ENCODE measurements around the gene PBX4. TPM values are rescaled to one million over a fixed set of nuclear protein-coding genes. Genes with fewer than 3 reads are reported as not detected.

The PBX4 gene
- total RNA-seq, 1 donor = 0.45 TPM

DNA sequence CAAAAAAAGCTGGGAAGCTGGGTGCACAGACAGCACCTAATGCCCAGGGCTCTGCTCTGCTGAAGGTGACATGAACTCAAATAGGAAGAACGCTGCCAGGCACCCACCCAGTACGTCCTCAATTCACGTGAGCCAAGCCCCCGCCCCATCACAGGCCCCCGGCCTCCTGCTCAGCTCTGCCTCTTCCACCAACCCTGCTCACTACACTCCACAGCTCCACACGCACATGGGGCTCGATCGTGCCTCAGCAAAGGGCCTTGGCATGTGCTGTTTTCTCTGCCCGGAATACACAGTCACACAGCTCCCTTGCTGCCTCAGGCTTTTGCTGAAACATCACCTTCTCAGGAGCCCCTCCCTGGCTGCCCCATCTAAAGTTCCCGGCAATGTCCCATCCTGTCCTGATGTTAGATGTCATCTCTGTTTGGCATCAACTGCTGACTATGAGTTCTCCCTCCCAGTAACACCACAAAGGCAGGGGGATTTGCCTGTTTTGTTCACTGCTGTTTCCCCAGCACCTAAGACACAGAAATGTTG is 42.7 kb upstream of the PBX4 start:
- TF ChIP-seq CTCF (IDR thresholded peaks at IDR 0.05; ENCODE audit: insufficient read depth, low read length) = no peak
- DNase-seq (ENCODE audit: low read depth) = no peak
- H3K4me3 ChIP-seq (ENCODE audit: low read depth, low read length) = peak overlapping the region; percentile 99

GRCh38 chr19:19659646-19660245 is 41.3 kb upstream of the PBX4 start:
- no peak overlapping the region for H3K4me3 ChIP-seq (ENCODE audit: low read depth, low read length)
- DNase-seq (ENCODE audit: low read depth) = no peak
- no peak for TF ChIP-seq CTCF (IDR thresholded peaks at IDR 0.05; ENCODE audit: insufficient read depth, low read length)

DNA sequence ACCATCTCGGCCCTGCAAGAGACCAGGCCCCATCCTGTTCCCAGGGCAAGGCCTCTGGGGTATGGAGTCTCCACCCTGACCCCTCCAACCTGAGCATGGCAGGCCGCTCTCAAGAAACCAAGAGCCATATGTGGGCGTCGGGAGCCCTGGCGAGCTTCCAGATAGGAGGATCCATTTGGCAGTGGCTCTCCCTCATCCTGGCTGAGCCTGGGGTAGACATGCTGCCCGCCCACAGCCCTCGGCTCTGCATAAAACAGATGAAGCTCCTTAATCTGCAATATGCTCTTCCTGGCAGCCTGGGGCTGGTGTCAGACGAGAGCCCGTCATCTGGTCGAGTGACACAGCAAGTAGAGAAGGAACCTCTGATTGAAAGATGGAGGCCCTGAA is 38.9 kb upstream of the PBX4 start:
- DNase-seq (ENCODE audit: low read depth) = no peak
- no peak for TF ChIP-seq CTCF (IDR thresholded peaks at IDR 0.05; ENCODE audit: insufficient read depth, low read length)
- H3K4me3 ChIP-seq (ENCODE audit: low read depth, low read length) = no peak overlapping the region

- no peak for DNase-seq (ENCODE audit: low read depth)
- no peak overlapping the region for H3K4me3 ChIP-seq (ENCODE audit: low read depth, low read length)
- no peak for TF ChIP-seq CTCF (IDR thresholded peaks at IDR 0.05; ENCODE audit: insufficient read depth, low read length)
Observed at GRCh38 chr19:19656451-19657396, 38.2 kb upstream of the PBX4 start.

DNA sequence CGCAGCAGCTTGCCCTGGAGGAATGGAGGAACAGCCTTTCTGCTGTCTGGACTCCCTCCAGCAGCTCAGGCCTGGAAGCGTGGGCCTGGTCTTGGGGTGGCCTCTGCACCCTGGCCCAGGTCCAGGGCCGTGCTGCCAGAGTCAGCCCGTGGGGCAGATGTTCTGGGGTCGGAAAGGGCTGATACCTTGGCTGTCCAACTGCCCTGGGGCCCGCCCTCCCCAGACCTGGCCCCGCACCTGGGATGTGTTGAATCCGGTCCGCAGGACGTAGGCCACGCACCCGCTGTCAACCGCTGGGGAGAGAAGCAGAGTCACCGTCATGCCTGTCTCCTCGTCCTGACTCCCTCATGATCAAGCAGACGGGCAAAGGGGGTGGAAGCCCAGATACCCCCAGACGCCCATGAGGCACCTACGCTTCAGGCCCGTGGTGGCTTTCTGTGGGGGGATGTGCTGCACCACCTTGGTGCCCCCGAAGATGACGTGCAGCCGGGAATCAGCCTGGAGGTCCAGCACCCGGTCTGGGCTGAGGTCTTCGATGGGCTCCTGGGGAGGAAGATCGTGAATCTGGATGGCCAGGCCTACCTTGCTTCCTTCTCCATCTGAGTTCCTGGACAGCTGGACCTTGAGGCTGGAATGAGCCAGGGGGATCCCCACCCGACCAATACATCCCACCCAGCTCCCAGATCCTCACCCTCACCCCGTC is 37.3 kb upstream of the PBX4 start:
- no peak for TF ChIP-seq CTCF (IDR thresholded peaks at IDR 0.05; ENCODE audit: insufficient read depth, low read length)
- DNase-seq (ENCODE audit: low read depth) = no peak
- H3K4me3 ChIP-seq (ENCODE audit: low read depth, low read length) = no peak overlapping the region

DNA sequence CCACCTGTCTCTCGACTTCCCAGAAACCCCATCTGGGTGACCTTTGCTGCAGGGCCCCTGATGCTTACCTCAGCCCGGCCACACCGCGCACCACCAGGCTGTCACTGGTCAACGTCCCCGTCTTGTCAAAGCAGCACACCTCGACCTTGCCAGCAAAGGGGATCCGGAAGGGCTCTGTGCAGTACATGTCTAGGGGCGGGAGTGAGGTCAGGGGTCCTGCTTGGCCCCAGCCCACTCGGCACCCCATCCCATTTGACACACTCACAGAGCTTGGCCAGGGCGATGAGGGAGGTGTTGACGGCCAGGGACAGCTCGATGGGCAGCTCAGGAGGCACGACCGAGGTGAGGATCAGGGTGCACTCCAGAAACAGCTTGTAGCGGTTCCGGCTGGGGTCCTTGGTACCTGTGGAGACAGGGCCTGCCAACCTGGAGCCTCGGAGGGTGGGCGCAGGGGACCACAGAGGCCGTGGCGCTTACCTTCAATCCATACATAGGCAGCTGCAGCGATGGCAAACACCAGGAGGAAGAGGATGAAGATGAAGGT is 36.6 kb upstream of the PBX4 start:
- TF ChIP-seq CTCF (IDR thresholded peaks at IDR 0.05; ENCODE audit: insufficient read depth, low read length) = no peak
- DNase-seq (ENCODE audit: low read depth) = no peak
- H3K4me3 ChIP-seq (ENCODE audit: low read depth, low read length) = no peak overlapping the region
